ENCODE results near the gene SPEG.

The SPEG gene

DNA sequence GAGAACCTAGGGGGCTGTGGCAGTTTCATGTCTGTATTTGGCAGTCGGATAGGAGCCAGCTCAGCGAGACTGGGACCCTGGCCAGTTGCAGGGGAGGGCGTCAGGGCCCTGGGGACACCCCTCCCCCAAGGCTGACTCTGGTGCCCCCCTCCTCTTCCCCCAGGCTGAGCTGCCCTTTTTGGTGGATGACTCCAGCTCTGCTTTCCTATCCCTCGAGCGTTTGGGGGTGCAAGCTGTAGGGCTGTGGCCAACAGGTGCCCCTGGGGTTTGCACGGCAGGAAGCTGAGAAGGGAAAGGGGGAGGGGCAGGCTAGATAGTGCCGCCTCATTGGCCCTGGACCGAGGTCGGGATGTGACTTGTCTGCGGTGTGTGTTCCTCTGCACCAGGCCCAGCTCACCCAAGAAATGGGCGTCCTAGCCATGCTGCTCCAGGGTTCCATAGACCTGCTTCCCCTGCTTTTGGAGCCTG, 26.4 kb downstream of the SPEG start:
- H3K27me3 ChIP-seq = no peaks in the 10 kb centered on the region
- H3K9me3 ChIP-seq = no peaks in the 10 kb centered on the region
- H3K4me3 ChIP-seq (ENCODE audit: low read depth, low read length) = peak overlapping the region; percentile 0; the same call in 1 of the 2 replicates
- peaks cover 32% of the 10 kb centered on the region for H3K36me3 ChIP-seq
- DNase-seq = peak; percentile 80
- peaks cover 30% of the 10 kb centered on the region for H3K4me1 ChIP-seq
- TF ChIP-seq, protein P1, sequence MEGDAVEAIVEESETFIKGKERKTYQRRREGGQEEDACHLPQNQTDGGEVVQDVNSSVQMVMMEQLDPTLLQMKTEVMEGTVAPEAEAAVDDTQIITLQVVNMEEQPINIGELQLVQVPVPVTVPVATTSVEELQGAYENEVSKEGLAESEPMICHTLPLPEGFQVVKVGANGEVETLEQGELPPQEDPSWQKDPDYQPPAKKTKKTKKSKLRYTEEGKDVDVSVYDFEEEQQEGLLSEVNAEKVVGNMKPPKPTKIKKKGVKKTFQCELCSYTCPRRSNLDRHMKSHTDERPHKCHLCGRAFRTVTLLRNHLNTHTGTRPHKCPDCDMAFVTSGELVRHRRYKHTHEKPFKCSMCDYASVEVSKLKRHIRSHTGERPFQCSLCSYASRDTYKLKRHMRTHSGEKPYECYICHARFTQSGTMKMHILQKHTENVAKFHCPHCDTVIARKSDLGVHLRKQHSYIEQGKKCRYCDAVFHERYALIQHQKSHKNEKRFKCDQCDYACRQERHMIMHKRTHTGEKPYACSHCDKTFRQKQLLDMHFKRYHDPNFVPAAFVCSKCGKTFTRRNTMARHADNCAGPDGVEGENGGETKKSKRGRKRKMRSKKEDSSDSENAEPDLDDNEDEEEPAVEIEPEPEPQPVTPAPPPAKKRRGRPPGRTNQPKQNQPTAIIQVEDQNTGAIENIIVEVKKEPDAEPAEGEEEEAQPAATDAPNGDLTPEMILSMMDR (IDR thresholded peaks at IDR 0.05; ENCODE audit: low read depth, low read length) = no peak

DNA sequence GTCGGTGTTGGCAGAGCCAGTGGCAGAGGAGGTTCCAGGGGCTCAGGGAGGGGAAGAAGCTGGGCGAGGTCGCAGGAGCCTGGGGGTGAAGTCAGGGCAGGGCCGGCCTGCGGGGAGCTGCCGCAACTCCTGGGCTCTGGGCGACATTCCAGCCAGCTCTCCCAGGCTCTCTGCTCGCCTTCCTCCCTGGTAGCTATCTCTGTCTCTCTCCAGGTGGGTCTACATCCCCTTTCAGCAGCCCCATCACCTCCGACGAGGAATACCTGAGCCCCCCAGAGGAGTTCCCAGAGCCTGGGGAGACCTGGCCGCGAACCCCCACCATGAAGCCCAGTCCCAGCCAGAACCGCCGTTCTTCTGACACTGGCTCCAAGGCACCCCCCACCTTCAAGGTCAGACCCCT, 27.0 kb downstream of the SPEG start:
- no peaks in the 10 kb centered on the region for H3K27me3 ChIP-seq
- H3K4me1 ChIP-seq = peaks cover 30% of the 10 kb centered on the region
- TF ChIP-seq, protein P1 (IDR thresholded peaks at IDR 0.05; ENCODE audit: low read depth, low read length) = no peak
- no peak for DNase-seq
- peaks cover 36% of the 10 kb centered on the region for H3K36me3 ChIP-seq
- no peaks in the 10 kb centered on the region for H3K9me3 ChIP-seq
- H3K4me3 ChIP-seq (ENCODE audit: low read depth, low read length) = no peak overlapping the region

DNA sequence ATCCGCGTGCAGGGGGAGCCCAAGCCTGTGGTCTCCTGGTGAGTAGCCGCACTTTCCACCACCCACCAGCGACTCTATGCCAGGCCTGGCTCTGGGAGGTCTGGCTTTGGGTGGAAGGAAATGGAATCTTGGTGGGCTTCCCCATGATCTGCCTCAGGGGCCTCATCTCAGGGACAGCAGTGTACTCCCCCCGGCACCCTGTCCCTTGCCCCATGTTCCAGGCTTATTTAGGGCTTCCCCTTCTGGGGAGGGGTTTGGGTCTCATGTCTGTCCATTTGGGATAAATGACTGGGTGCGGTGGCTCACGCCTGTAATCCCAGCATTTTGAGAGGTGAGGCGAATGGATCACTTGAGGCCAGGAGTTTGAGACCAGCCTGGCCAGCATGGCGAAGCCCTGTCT, 27.7 kb downstream of the SPEG start:
- no peaks in the 10 kb centered on the region for H3K9me3 ChIP-seq
- H3K27me3 ChIP-seq = no peaks in the 10 kb centered on the region
- H3K36me3 ChIP-seq = peaks cover 42% of the 10 kb centered on the region
- peaks cover 30% of the 10 kb centered on the region for H3K4me1 ChIP-seq
- DNase-seq = no peak
- TF ChIP-seq, protein P1 (IDR thresholded peaks at IDR 0.05; ENCODE audit: low read depth, low read length) = no peak
- no peak overlapping the region for H3K4me3 ChIP-seq (ENCODE audit: low read depth, low read length)

DNA sequence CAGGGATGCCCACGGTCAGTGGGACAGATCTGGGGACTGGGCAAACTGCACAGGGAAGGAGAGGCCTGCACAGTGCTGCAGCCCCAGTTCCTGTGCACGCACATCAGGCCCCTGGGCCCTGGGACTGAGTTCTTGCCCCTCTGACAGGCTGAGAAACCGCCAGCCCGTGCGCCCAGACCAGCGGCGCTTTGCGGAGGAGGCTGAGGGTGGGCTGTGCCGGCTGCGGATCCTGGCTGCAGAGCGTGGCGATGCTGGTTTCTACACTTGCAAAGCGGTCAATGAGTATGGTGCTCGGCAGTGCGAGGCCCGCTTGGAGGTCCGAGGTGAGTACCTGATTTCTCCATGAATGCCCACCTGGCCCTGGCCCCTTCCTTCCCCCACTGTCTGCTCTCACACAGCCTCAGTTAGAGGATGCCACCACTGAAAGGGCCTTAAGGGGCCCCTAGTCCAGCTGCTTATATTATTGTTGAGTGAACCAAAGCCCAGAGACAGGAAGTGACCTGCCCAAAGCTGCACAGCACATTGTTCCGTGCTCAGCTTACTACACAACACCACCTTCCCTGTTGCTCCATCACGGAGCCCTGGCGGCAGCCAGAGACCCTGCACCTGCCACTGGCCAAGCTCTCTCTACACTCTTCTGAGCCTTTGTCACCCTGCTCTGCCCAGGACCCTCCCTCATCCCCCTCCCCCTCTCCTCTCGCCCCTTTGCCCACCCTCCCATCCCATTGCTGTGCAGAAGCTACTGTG, 29.8 kb downstream of the SPEG start:
- Histone ChIP-seq H3K9me3 (no peaks in the 10 kb centered on the region), H3K36me3 (peaks cover 60% of the 10 kb centered on the region), H3K4me1 (peaks cover 31% of the 10 kb centered on the region), H3K27me3 (no peaks in the 10 kb centered on the region), H3K4me3 (ENCODE audit: low read depth, low read length) (no peak overlapping the region)
- no peak for DNase-seq
- TF ChIP-seq, protein P1 (IDR thresholded peaks at IDR 0.05; ENCODE audit: low read depth, low read length) = no peak

DNA sequence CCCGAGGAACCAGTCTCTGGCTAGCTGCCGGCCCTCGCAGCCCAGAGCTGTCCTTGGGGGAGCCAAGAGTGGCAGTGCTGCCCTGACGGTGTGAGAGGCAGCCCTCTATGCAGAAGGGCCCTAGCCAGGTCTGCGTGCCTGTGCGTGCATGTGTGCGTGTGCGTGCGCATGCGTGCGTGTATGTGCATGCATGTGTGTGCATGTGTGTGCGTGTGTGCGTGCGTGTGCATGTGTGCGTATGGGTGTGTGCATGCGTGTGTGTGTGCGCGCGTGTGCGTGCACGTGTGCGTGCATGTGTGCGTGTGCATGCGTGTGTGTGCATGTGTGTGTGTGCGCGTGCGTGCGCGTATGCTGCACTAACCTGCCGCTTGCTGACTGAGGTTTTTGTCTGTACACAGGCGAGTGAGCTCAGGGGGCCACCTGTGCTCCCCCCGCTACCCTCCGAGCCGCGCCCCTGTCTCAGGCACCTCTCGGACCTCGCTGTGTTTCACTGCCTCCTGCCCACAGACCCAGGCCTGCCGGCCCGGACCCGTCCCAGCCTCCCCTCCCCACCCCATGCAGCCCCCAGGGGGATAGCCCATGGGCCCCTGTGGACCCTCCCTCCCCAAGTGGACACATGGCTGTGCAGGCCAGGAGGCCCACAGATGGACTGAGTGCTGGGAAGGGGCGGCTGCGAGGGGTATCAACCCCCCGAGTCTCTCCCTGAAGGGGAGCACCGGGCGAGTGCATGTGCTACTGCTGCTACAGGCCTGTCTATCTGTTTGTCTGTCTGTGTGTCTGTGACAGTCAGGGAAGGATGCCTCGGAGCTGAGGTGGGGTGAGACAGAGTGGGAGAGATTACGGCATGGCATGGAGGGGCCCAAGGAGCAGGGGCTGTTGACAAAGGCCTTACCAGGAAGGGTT, 31.3 kb downstream of the SPEG start:
- H3K36me3 ChIP-seq = peaks cover 70% of the 10 kb centered on the region

More for the DNA sequence above, 31.3 kb downstream of the SPEG start:
- H3K9me3 ChIP-seq = no peaks in the 10 kb centered on the region
- no peak for DNase-seq
- H3K4me3 ChIP-seq (ENCODE audit: low read depth, low read length) = no peak overlapping the region
- TF ChIP-seq, protein P1 (IDR thresholded peaks at IDR 0.05; ENCODE audit: low read depth, low read length) = no peak
- H3K27me3 ChIP-seq = no peaks in the 10 kb centered on the region
- peaks cover 36% of the 10 kb centered on the region for H3K4me1 ChIP-seq

Data from BE2C (cell line).